Neural progenitor cell (in vitro differentiated cells): ENCODE measurements around the gene FGG. TPM values are rescaled to one million over a fixed set of nuclear protein-coding genes. Genes with fewer than 3 reads are reported as not detected.

Experiments
- DNase-seq: peaks from one replicate; pipeline ENCODE4 v3.0.0-alpha.2; 2016; ENCODE audit warnings: low spot score
- H2AFZ ChIP-seq: fragments of 200-600 bp; sonication (generic); replicated peaks from 2 replicates; pipeline ENCODE4 v1.6.1; 2016; ENCODE audit warnings: antibody characterized with exemption
- H3F3A ChIP-seq: fragments of 200-600 bp; sonication (generic); 2 replicates; pipeline ENCODE4 v1.6.1; 2016; ENCODE audit warnings: antibody characterized with exemption, low read depth
- H3K27ac ChIP-seq: fragments of 200-600 bp; sonication (generic); 2 replicates; pipeline ENCODE4 v1.5.1; 2016; ENCODE audit warnings: mild to moderate bottlenecking
- H3K27me3 ChIP-seq: fragments of 200-600 bp; sonication (generic); 2 replicates; pipeline ENCODE4 v1.6.1; 2016; ENCODE audit warnings: mild to moderate bottlenecking, moderate library complexity
- H3K36me3 ChIP-seq: fragments of 200-600 bp; sonication (generic); 2 replicates; pipeline ENCODE4 v1.5.1; 2016
- H3K4me1 ChIP-seq: fragments of 200-600 bp; sonication (generic); 2 replicates; pipeline ENCODE4 v1.6.1; 2016; ENCODE audit warnings: mixed run types
- H3K4me2 ChIP-seq: fragments of 200-600 bp; sonication (generic); 2 replicates; pipeline ENCODE4 v1.6.1; 2016
- H3K4me3 ChIP-seq: fragments of 200-600 bp; sonication (generic); 2 replicates; pipeline ENCODE4 v1.5.1; 2016
- H3K79me2 ChIP-seq: fragments of 200-600 bp; sonication (generic); 2 replicates; pipeline ENCODE4 v1.6.1; 2016; ENCODE audit warnings: low read depth
- H3K9ac ChIP-seq: fragments of 200-600 bp; sonication (generic); 2 replicates; pipeline ENCODE4 v1.6.1; 2016
- H3K9me3 ChIP-seq: fragments of 200-600 bp; sonication (generic); 2 replicates; pipeline ENCODE4 v1.5.1; 2016; ENCODE audit warnings: low read depth
- H4K20me1 ChIP-seq: fragments of 200-600 bp; sonication (generic); 2 replicates; pipeline ENCODE4 v1.6.1; 2016; ENCODE audit warnings: low read depth
- H3K27ac Mint-ChIP-seq: 3 replicates; pipeline ENCODE4 v1.8.0; 2021; ENCODE audit warnings: mixed read lengths
- H3K27me3 Mint-ChIP-seq: 2 replicates; pipeline ENCODE4 v1.8.0; 2022; ENCODE audit warnings: low read depth, mild to moderate bottlenecking, inconsistent platforms, moderate library complexity, mixed read lengths; ENCODE audit not compliant: insufficient read depth
- H3K36me3 Mint-ChIP-seq: 3 replicates; pipeline ENCODE4 v1.8.0; 2021; ENCODE audit warnings: mixed read lengths
- H3K4me1 Mint-ChIP-seq: 3 replicates; pipeline ENCODE4 v1.8.0; 2021; ENCODE audit warnings: mixed read lengths
- H3K4me3 Mint-ChIP-seq: 3 replicates; pipeline ENCODE4 v1.8.0; 2021; ENCODE audit warnings: mild to moderate bottlenecking, moderate library complexity, mixed read lengths
- H3K9me3 Mint-ChIP-seq: 3 replicates; pipeline ENCODE4 v1.8.0; 2020; ENCODE audit warnings: mixed read lengths
- CTCF ChIP-seq: fragments of 200-600 bp; sonication (generic); IDR thresholded peaks from 2 replicates; pipeline ENCODE4 v1.5.1; 2017; ENCODE audit warnings: antibody characterized with exemption, mild to moderate bottlenecking
- EZH2 ChIP-seq: fragments of 200-600 bp; sonication (generic); IDR thresholded peaks from 2 replicates; pipeline ENCODE4 v1.6.1; 2017; ENCODE audit warnings: antibody characterized with exemption, mild to moderate bottlenecking, moderate library complexity
- EZH2phosphoT487 ChIP-seq: fragments of 200-600 bp; sonication (generic); IDR thresholded peaks from 2 replicates; pipeline ENCODE4 v1.6.1; 2017; ENCODE audit warnings: antibody characterized with exemption
- total RNA-seq: library from RNA; depleted of rRNA; stranded (reverse); fragments of >200 nt; gene quantifications from 2 replicates; pipeline ENCODE4 v1.2.3, GENCODE V29; 2015; ENCODE audit warnings: low replicate concordance

Gene FGG
- total RNA-seq, 1 donor from 2014 or later: not detected

- Histone ChIP-seq H3F3A (no peaks in the 10 kb centered on the region), H3K9ac (no peak overlapping the region), H4K20me1 (no peaks in the 10 kb centered on the region), H3K27ac (no peak overlapping the region), H3K4me1 (no peaks in the 10 kb centered on the region), H3K4me3 (no peak overlapping the region), H3K4me2 (no peak overlapping the region), H2AFZ (no peak overlapping the region), H3K79me2 (no peaks in the 10 kb centered on the region), H3K27me3 (peaks cover 17% of the 10 kb centered on the region), H3K9me3 (no peaks in the 10 kb centered on the region), H3K36me3 (no peaks in the 10 kb centered on the region)
- DNase-seq: no peak
- Mint-ChIP-seq H3K4me3 (no peak overlapping the region), H3K36me3 (no peaks in the 10 kb centered on the region), H3K4me1 (no peaks in the 10 kb centered on the region), H3K27me3 (peaks cover 5% of the 10 kb centered on the region), H3K27ac (no peak overlapping the region), H3K9me3 (no peaks in the 10 kb centered on the region)
- TF ChIP-seq EZH2: no peak
- no peak for TF ChIP-seq EZH2phosphoT487
- TF ChIP-seq CTCF: no peak
Measured at GRCh38 chr4:154634058-154634457, 21.6 kb upstream of the FGG start.

- DNase-seq: no peak
- no peak overlapping the region for H3K27ac ChIP-seq
- no peaks in the 10 kb centered on the region for H3K9me3 ChIP-seq
- peaks cover 2% of the 10 kb centered on the region for H3K27me3 Mint-ChIP-seq
- no peak overlapping the region for H3K4me2 ChIP-seq
- no peak overlapping the region for H3K27ac Mint-ChIP-seq
- no peaks in the 10 kb centered on the region for H4K20me1 ChIP-seq
- peaks cover 39% of the 10 kb centered on the region for H3K27me3 ChIP-seq
- no peak overlapping the region for H3K9ac ChIP-seq
- no peaks in the 10 kb centered on the region for H3K4me1 Mint-ChIP-seq
- no peaks in the 10 kb centered on the region for H3K79me2 ChIP-seq
- H3K4me1 ChIP-seq: no peaks in the 10 kb centered on the region
- H3K4me3 ChIP-seq: no peak overlapping the region
- no peaks in the 10 kb centered on the region for H3K9me3 Mint-ChIP-seq
- no peak overlapping the region for H3K4me3 Mint-ChIP-seq
- no peaks in the 10 kb centered on the region for H3K36me3 Mint-ChIP-seq
- H3K36me3 ChIP-seq: no peaks in the 10 kb centered on the region
- H2AFZ ChIP-seq: no peak overlapping the region
- TF ChIP-seq CTCF (no peak), EZH2phosphoT487 (no peak), EZH2 (no peak)
- H3F3A ChIP-seq: no peaks in the 10 kb centered on the region
Measured at GRCh38 chr4:154631828-154632227, 19.4 kb upstream of the FGG start.

GRCh38 chr4:154630324-154630723 lies 17.9 kb upstream of the FGG start:
- H3K27me3 Mint-ChIP-seq: peaks cover 2% of the 10 kb centered on the region
- H3K9ac ChIP-seq: no peak overlapping the region
- no peak overlapping the region for H3K4me3 Mint-ChIP-seq
- H4K20me1 ChIP-seq: no peaks in the 10 kb centered on the region
- no peak for TF ChIP-seq EZH2phosphoT487
- TF ChIP-seq EZH2: no peak
- no peak for TF ChIP-seq CTCF
- H3K27ac Mint-ChIP-seq: no peak overlapping the region
- H3K79me2 ChIP-seq: no peaks in the 10 kb centered on the region
- H3K27me3 ChIP-seq: peaks cover 54% of the 10 kb centered on the region
- H3K4me1 ChIP-seq: peaks cover 4% of the 10 kb centered on the region
- no peaks in the 10 kb centered on the region for H3K36me3 ChIP-seq
- no peaks in the 10 kb centered on the region for H3K36me3 Mint-ChIP-seq
- H3K9me3 ChIP-seq: no peaks in the 10 kb centered on the region
- H3F3A ChIP-seq: peaks cover 6% of the 10 kb centered on the region
- no peak overlapping the region for H2AFZ ChIP-seq
- H3K9me3 Mint-ChIP-seq: no peaks in the 10 kb centered on the region
- no peaks in the 10 kb centered on the region for H3K4me1 Mint-ChIP-seq
- no peak overlapping the region for H3K27ac ChIP-seq
- no peak for DNase-seq
- no peak overlapping the region for H3K4me2 ChIP-seq
- no peak overlapping the region for H3K4me3 ChIP-seq
